ENCODE data around the gene RPS19.

DNA sequence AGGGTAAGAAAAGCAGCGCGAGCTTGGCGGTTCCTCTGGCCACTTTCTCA lies 15.2 kb upstream of the RPS19 start, which contains the start of gene DMRTC2:
- no peak for TF ChIP-seq CTCF (IDR thresholded peaks at IDR 0.05; ENCODE audit: low read length)
- TF ChIP-seq EZH2 (optimal IDR thresholded peaks at IDR 0.05; ENCODE audit: low read depth, low read length): no peak
- no peak for TF ChIP-seq EZH2phosphoT487 (IDR thresholded peaks at IDR 0.05; ENCODE audit: low read length)

Data from MM.1S (cell line).